Neural cell (in vitro differentiated cells): ENCODE measurements around the gene THOC2.

ENCODE experiments used
- CTCF ChIP-seq: fragments of 450-650 bp; IDR thresholded peaks from 2 replicates; pipeline ENCODE4 v1.5.1; 2014; ENCODE audit warnings: antibody characterized with exemption, mild to moderate bottlenecking, moderate library complexity; ENCODE audit not compliant: poor library complexity, severe bottlenecking
- POLR2AphosphoS5 ChIP-seq: IDR thresholded peaks from 2 replicates; pipeline ENCODE4 v1.6.1; 2012

- TF ChIP-seq CTCF (no peak), POLR2AphosphoS5 (no peak)
Observed at GRCh38 chrX:123648028-123648810, 84.6 kb downstream of the THOC2 start.
